Adrenal gland (tissue), 12 donors: Measurements from ENCODE around the gene COG6. TPM values are rescaled to one million over a fixed set of nuclear protein-coding genes. Genes with fewer than 3 reads are reported as not detected.

Experiments used
- DNase-seq, 7 donors: peaks; one replicate each; pipeline ENCODE4 v3.0.0-alpha.2; 2019 to 2020
- H3K27ac ChIP-seq, 5 donors: fragments of 200-600 bp; sonication (generic) in 4 of 5; 1 replicate in 3 of 5; 2 replicates in 2 of 5; pipeline versions ENCODE4 v1.5.1 to v1.8.0; 2016 to 2020; ENCODE audit warnings: mild to moderate bottlenecking in 1 of 5
- H3K27me3 ChIP-seq: fragments of 200-600 bp; 2 replicates; pipeline ENCODE4 v1.8.0; 2021
- H3K36me3 ChIP-seq, 2 donors: fragments of 200-600 bp; replicated peaks in 1 of 2; 1 replicate in 1 of 2; 2 replicates in 1 of 2; pipeline versions ENCODE4 v1.5.1 to v1.8.0; 2018 to 2022
- H3K4me1 ChIP-seq, 2 donors: fragments of 200-600 bp; replicated peaks in 1 of 2; 1 replicate in 1 of 2; 2 replicates in 1 of 2; pipeline versions ENCODE4 v1.5.1 to v1.8.0; 2018 to 2021
- H3K4me3 ChIP-seq, 4 donors: fragments of 200-600 bp; sonication (generic) in 3 of 4; one replicate each; pipeline ENCODE4 v1.5.1; 2016 to 2018
- H3K9me3 ChIP-seq, 3 donors: fragments of 200-600 bp; sonication (generic) in 1 of 3; replicated peaks in 1 of 3; 1 replicate in 2 of 3; 2 replicates in 1 of 3; pipeline versions ENCODE4 v1.5.1 to v1.8.0; 2016 to 2021
- POLR2A ChIP-seq, 2 donors: fragments of 450-650 bp; IDR thresholded peaks; one replicate each; pipeline ENCODE4 v1.6.1; 2017; ENCODE audit warnings: antibody characterized with exemption in 2 of 2, mild to moderate bottlenecking in 2 of 2, moderate library complexity in 1 of 2
- WGBS, 4 donors: extraction: QIAGEN DNeasy Blood & Tissue Kit in 2 of 4; methylation state at CpG; one replicate each; pipeline versions ENCODE4 v1.1.5 to v1.1.7; 2013 to 2017; 5-methylcytosine and 5-hydroxymethylcytosine counted together
- intact Hi-C, 2 donors: fragments of 100-400 bp; cut with DNase I; formaldehyde crosslinking; loops; one replicate each; pipeline versions ENCODE4 v1.14.1 to v1.15.0; 2022 to 2023
- polyA plus RNA-seq, 3 donors: library from polyadenylated mRNA; stranded (reverse); fragments of 200-250 nt in 2 of 3; fragments of 350-450 nt in 1 of 3; fragmentation: Illumina TruSeq in 1 of 3; extraction: RNeasy Lipid Tissue Mini Kit (QIAGEN cat#74804) in 1 of 3; gene quantifications; one replicate each; pipeline ENCODE4 v1.2.3, GENCODE V29; 2013 to 2014
- total RNA-seq, 9 donors: library from RNA; depleted of rRNA in 4 of 9; stranded (reverse); fragments of >200 nt in 4 of 9; fragments of 120-200 nt in 1 of 9; fragmentation: NEBNext Ultra II Directional in 1 of 9; extraction: Animal tissue kit (Norgen Biotek cat#: 25700) in 1 of 9; gene quantifications; one replicate each; pipeline versions ENCODE4 v1.1.0 to v1.2.4, GENCODE V29; 2013 to 2023
- TF ChIP-seq, protein P1 (sequence below), 6 experiments: fragments of 450-650 bp in 4 of 6; fragments of 200-600 bp in 2 of 6; sonication (generic) in 1 of 6; IDR thresholded peaks; 1 replicate in 5 of 6; 2 replicates in 1 of 6; pipeline versions ENCODE4 v1.5.1 to v1.8.0; 2016 to 2021; ENCODE audit warnings: antibody characterized with exemption in 6 of 6, mild to moderate bottlenecking in 2 of 6, moderate library complexity in 1 of 6
- donor health status: healthy with polysubstance abuse.
- donor health status: Bipolar disorder and iron deficiency.
- donor health status: DM: yes; HTN: yes; CAD: no.
- donor health status: DM: no; HTN: no; CAD: no.
- donor health status: DM: no; HTN: no; CAD: no.
- donor health status: DM: yes; HTN: yes; CAD: no.

The COG6 gene
- total and polyA plus RNA-seq, 12 donors, result 7.2 to 53.5 (median 31.5) TPM

DNA sequence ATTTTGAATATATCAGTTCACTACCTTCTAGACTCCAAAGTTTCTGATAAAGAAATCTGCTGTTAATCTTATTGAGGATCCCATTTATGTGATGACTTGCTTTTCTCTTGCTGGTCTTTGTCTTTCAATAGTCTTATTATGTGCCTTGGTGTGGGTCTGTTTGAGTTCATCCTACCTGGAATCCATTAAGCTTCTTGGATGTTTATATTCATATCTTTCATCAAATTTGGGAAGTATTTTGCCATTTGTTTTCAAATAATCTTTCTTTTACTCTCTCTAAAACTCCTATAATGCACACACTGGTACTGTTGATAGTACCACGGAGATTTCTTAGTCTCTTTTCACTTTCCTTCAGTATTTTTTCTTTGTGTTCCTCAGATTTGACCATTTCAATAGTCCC, 24.2 kb upstream of the COG6 start:
- Histone ChIP-seq H3K4me1 (no peaks in the 10 kb centered on the region), H3K36me3 (no peaks in the 10 kb centered on the region), H3K9me3 (no peaks in the 10 kb centered on the region), H3K27me3 (no peaks in the 10 kb centered on the region), H3K27ac (no peak overlapping the region), H3K4me3 (no peak overlapping the region)
- no peak for DNase-seq
- WGBS, 4 donors, result 60 to 80% (median 64%) methylated on average over 1 of the region's 1 CpG
- intact Hi-C loops, result no loop called here
- no peak for TF ChIP-seq POLR2A (IDR thresholded peaks at IDR 0.05)
- TF ChIP-seq, protein P1, sequence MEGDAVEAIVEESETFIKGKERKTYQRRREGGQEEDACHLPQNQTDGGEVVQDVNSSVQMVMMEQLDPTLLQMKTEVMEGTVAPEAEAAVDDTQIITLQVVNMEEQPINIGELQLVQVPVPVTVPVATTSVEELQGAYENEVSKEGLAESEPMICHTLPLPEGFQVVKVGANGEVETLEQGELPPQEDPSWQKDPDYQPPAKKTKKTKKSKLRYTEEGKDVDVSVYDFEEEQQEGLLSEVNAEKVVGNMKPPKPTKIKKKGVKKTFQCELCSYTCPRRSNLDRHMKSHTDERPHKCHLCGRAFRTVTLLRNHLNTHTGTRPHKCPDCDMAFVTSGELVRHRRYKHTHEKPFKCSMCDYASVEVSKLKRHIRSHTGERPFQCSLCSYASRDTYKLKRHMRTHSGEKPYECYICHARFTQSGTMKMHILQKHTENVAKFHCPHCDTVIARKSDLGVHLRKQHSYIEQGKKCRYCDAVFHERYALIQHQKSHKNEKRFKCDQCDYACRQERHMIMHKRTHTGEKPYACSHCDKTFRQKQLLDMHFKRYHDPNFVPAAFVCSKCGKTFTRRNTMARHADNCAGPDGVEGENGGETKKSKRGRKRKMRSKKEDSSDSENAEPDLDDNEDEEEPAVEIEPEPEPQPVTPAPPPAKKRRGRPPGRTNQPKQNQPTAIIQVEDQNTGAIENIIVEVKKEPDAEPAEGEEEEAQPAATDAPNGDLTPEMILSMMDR (IDR thresholded peaks at IDR 0.05), result no peak

DNA sequence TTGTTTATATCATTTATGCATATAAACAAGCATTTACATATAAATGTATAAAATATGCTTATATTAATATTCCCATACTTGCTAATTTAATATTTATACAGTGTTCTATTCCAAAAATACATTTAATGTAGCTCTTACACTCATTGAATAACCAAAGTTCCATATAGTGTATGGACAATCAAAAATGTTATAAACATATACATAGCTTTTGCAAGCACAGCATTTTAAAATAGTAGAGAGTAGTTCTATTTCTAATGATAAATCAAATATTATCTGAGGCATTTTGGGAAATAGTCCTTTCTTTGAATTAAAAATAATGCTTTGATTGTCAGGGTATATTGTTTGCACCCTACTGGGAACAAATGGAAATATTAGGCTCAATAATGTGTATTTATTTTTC, 22.5 kb upstream of the COG6 start:
- no peak for TF ChIP-seq POLR2A (IDR thresholded peaks at IDR 0.05)
- TF ChIP-seq, protein P1 (IDR thresholded peaks at IDR 0.05), result no peak
- intact Hi-C loops, result no loop called here
- no peak for DNase-seq

DNA sequence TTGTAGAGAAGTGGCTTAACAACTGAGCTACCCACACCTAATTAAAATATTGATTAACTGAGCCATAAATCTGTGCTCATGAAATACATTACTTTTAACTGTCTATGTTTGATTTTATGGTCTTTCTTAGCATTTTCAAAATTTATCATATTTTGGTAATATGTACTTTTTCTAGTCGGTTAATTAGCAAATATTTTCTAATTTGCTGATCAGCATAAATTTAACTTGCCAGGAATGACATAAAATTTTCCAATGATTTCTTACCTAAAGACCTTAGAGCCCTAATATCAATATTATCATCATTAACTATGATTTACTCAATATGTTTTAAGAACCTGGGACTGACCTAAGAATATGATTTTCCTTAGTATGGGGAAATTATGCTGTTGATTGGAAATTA, 19.9 kb upstream of the COG6 start:
- intact Hi-C loops, result no loop called here
- 85 to 96% (median 94%) methylated on average over 1 of the region's 1 CpG for WGBS, 4 donors
- H3K4me1 ChIP-seq, result no peaks in the 10 kb centered on the region
- no peaks in the 10 kb centered on the region for H3K27me3 ChIP-seq
- H3K27ac ChIP-seq, result no peak overlapping the region
- no peaks in the 10 kb centered on the region for H3K36me3 ChIP-seq
- H3K4me3 ChIP-seq, result no peak overlapping the region
- no peak for DNase-seq
- H3K9me3 ChIP-seq, result no peaks in the 10 kb centered on the region
- TF ChIP-seq, protein P1 (IDR thresholded peaks at IDR 0.05), result no peak
- TF ChIP-seq POLR2A (IDR thresholded peaks at IDR 0.05), result no peak

More for the DNA sequence above, 22.5 kb upstream of the COG6 start:
- Histone ChIP-seq H3K4me3 (no peak overlapping the region), H3K36me3 (no peaks in the 10 kb centered on the region), H3K27me3 (no peaks in the 10 kb centered on the region), H3K27ac (no peak overlapping the region), H3K4me1 (no peaks in the 10 kb centered on the region), H3K9me3 (no peaks in the 10 kb centered on the region)

DNA sequence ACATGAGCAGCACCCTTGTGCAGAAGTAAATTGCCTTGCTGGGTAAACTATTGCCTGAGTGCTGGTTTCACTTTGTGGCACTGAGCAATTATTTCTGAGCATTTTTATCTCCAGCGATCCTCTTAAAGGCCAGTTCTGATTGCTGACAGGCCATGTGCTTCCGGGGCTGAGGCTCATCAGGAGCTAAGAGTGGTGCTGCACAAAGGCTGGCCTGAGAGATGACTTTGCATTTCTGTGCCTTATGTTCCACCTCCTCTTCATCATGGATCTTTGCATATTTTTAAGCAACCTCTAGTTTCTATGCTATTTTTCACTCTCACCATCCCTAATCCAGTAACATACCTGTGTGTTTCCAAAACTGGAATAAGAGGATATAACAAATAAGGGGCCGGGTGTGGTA, 17.6 kb upstream of the COG6 start:
- no peaks in the 10 kb centered on the region for H3K4me1 ChIP-seq
- H3K27me3 ChIP-seq, result no peaks in the 10 kb centered on the region
- intact Hi-C loops, result no loop called here
- no peaks in the 10 kb centered on the region for H3K9me3 ChIP-seq
- no peak overlapping the region for H3K4me3 ChIP-seq
- DNase-seq, result no peak
- H3K36me3 ChIP-seq, result no peaks in the 10 kb centered on the region
- no peak overlapping the region for H3K27ac ChIP-seq
- WGBS, 4 donors, result 72 to 82% (median 77%) methylated on average over 3 of the region's 3 CpGs
- no peak for TF ChIP-seq POLR2A (IDR thresholded peaks at IDR 0.05)
- TF ChIP-seq, protein P1 (IDR thresholded peaks at IDR 0.05), result no peak
